Kidney epithelial cell (primary cell): ENCODE measurements around the gene ZIC4. TPM values are rescaled to one million over a fixed set of nuclear protein-coding genes. Genes with fewer than 3 reads are reported as not detected.

Source experiments
- DNase-seq: peaks from one replicate; pipeline ENCODE4 v3.0.0-alpha.2; 2010; ENCODE audit warnings: low read depth
- H3K27me3 ChIP-seq: 2 replicates; pipeline ENCODE4 v1.6.0; 2011; ENCODE audit warnings: low read length; ENCODE audit not compliant: control insufficient read depth, insufficient read depth
- H3K36me3 ChIP-seq: 2 replicates; pipeline ENCODE4 v1.5.1; 2011; ENCODE audit warnings: low read length; ENCODE audit not compliant: control insufficient read depth, insufficient read depth
- H3K4me3 ChIP-seq: 2 replicates; pipeline ENCODE4 v1.5.1; 2011; ENCODE audit warnings: low read depth, mild to moderate bottlenecking, control low read depth, low read length
- total RNA-seq: library from RNA; depleted of rRNA; stranded (reverse); fragments of >200 nt; gene quantifications from 2 replicates; pipeline ENCODE4 v1.2.3, GENCODE V29; 2015
- TF ChIP-seq, protein P1 (sequence below): IDR thresholded peaks from 2 replicates; pipeline ENCODE4 v1.5.1; 2011; ENCODE audit warnings: mild to moderate bottlenecking, moderate library complexity, low read length, control low read depth, inconsistent platforms; ENCODE audit not compliant: insufficient read depth, poor library complexity, severe bottlenecking

ZIC4 gene
- total RNA-seq, 1 donor from 2014 or later = not detected

- Histone ChIP-seq H3K36me3 (no peaks in the 10 kb centered on the region), H3K27me3 (peaks cover 73% of the 10 kb centered on the region), H3K4me3 (no peak overlapping the region)
- TF ChIP-seq, protein P1, sequence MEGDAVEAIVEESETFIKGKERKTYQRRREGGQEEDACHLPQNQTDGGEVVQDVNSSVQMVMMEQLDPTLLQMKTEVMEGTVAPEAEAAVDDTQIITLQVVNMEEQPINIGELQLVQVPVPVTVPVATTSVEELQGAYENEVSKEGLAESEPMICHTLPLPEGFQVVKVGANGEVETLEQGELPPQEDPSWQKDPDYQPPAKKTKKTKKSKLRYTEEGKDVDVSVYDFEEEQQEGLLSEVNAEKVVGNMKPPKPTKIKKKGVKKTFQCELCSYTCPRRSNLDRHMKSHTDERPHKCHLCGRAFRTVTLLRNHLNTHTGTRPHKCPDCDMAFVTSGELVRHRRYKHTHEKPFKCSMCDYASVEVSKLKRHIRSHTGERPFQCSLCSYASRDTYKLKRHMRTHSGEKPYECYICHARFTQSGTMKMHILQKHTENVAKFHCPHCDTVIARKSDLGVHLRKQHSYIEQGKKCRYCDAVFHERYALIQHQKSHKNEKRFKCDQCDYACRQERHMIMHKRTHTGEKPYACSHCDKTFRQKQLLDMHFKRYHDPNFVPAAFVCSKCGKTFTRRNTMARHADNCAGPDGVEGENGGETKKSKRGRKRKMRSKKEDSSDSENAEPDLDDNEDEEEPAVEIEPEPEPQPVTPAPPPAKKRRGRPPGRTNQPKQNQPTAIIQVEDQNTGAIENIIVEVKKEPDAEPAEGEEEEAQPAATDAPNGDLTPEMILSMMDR = no peak
- no peak for DNase-seq
Measured at GRCh38 chr3:147415874-147416273, 9.5 kb upstream of the ZIC4 start.

DNA sequence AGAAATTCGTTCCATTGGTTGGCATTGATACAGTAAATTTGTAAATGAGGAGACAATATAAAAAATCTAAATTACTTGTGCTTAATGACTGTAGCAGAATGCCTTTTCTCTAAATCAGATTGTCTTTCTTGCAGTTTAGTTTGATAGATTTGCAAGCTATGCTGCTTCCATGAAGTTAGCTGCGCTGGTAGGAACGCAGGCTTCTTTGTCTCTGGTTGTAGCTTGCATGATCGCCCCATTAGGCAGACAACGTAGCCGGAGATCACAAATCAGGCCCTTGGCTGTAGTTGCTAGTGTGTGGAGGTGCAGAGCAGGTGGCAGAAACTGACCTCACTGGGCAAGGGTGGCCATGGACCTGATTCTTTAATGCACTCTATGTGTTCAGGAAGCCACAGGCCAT is 8.9 kb upstream of the ZIC4 start:
- Histone ChIP-seq H3K4me3 (no peak overlapping the region), H3K27me3 (peaks cover 73% of the 10 kb centered on the region), H3K36me3 (no peaks in the 10 kb centered on the region)
- DNase-seq = no peak
- TF ChIP-seq, protein P1 = no peak

- no peak for DNase-seq
- TF ChIP-seq, protein P1 = no peak
- Histone ChIP-seq H3K4me3 (no peak overlapping the region), H3K36me3 (no peaks in the 10 kb centered on the region), H3K27me3 (peaks cover 73% of the 10 kb centered on the region)
Measured at GRCh38 chr3:147414390-147415138, 8.2 kb upstream of the ZIC4 start.

- TF ChIP-seq, protein P1 = no peak
- H3K4me3 ChIP-seq = no peak overlapping the region
- no peak for DNase-seq
- peaks cover 71% of the 10 kb centered on the region for H3K27me3 ChIP-seq
- H3K36me3 ChIP-seq = no peaks in the 10 kb centered on the region
Measured at GRCh38 chr3:147413686-147414389, 7.5 kb upstream of the ZIC4 start.

DNA sequence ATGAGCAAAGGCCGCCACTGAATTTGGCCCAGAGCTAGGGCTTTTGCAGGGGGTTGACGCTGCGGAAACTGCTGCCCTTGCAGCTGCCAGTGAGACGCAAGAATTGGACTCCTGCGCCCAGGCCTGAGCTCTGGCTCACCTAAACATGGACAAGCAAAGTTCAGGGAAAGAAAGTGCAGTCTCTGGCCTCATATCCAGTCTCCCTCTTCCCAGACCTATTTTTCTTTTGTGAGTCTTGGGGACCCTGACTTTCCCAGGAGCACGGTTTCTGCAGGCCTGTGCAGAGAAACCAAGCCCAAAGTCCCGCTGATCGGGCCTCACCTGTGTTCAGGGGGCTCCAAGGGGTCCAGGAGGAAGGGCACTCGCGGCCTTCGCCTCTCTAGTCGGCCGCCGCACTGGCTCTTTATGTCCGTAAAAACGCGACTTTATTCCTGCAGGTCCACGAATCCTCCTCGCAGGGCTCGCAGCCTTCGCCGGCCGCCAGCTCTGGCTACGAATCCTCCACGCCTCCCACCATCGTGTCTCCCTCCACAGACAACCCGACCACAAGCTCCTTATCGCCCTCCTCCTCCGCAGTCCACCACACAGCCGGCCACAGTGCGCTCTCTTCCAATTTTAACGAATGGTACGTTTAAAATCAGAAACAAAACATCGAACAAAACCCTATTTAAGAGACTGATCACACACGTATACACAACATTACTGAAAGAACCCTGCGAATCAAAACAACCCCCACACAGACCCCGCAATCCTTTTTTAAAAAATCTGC is 6.8 kb upstream of the ZIC4 start:
- TF ChIP-seq, protein P1 = no peak
- Histone ChIP-seq H3K27me3 (peaks cover 73% of the 10 kb centered on the region), H3K36me3 (no peaks in the 10 kb centered on the region), H3K4me3 (no peak overlapping the region)
- DNase-seq = no peak
